ENCODE results near the gene TRIM74.
A peak's percentile ranks its signal among the peaks of the same experiment; 100 is the strongest.
"Not testable (repeated sequence)": the region's sequence is repeated elsewhere in the genome, so short reads cannot be mapped to it uniquely, and the experiment has no call there.

TRIM74 gene

GRCh38 chr7:72954563-72955198, 14.6 kb downstream of the TRIM74 start:
- DNase-seq = not testable (repeated sequence)

DNA sequence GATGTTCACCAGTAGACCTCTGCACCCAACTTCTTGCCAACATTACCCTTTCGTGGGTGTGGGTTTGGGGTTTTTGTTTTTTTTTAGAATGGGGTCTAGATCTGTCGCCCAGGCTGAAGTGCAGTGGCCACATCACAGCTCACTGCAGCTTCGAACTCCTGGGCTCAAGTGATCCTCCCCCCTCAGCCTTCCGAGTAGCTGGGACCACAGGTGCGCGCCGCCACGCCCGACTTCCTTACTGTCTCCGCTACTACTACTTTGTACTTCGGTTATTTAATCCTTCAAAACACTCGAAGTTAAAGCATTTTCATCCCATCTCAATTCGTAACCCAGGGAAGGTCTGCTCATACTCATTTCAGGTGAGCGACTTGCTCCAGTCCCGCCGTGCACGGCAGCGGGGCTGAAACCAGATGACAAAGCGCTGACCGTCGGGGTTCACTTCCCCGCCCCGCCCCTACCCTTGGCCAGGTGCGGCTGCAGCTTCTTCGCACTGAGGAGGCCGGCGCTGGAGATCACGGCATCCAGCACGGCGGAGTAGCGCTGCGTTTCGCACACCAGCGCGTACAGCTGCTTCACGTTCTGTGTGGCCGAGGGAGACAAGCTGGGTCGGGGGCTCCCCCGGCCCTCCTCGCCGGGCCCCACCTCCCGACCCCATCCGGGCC, 15.2 kb downstream of the TRIM74 start:
- DNase-seq = not testable (repeated sequence)

GRCh38 chr7:72950432-72950831, 18.8 kb downstream of the TRIM74 start:
- DNase-seq = not testable (repeated sequence)

DNA sequence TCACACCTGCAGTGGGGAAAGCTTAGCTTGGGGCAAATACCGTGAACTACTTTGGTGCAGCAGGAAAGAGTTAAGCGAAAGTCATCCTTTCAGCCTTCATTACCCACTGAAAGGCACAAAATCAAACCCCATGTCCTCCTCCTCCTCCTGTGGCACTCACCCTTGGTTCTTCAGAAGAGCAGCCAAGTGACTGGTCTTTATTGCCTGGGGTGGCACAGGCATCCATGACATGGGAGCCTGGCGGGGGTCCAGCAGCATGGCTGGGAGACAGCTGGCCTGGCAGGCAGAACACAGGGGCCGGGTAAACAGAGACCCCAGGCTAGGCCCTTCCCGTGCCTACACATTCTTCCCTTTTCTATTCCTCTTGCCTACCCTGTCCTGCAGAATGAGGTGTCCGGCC, 19.6 kb downstream of the TRIM74 start:
- DNase-seq = not testable (repeated sequence)

DNA sequence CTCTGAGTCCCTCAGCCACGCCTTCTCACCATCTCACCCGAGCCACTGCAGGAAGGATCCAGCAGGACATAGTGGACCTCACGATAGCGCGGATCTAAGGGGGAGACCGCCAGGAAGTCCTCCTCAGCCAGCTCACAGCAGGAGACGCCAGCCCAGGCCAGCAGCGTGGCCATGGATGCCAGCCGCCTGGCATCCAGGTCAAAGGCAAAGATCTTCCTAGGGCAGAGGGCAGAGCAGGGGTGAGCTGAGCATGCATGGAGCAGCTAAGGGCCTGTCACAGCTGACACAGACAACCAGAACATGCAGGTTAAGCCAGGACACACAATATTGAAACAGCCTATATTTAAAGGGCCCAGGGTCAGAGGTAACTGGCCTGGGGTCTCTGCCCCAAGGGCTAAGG, 20.0 kb downstream of the TRIM74 start:
- not testable (repeated sequence) for DNase-seq

- DNase-seq = not testable (repeated sequence)
Observed at GRCh38 chr7:72948714-72949113, 20.6 kb downstream of the TRIM74 start.

DNA sequence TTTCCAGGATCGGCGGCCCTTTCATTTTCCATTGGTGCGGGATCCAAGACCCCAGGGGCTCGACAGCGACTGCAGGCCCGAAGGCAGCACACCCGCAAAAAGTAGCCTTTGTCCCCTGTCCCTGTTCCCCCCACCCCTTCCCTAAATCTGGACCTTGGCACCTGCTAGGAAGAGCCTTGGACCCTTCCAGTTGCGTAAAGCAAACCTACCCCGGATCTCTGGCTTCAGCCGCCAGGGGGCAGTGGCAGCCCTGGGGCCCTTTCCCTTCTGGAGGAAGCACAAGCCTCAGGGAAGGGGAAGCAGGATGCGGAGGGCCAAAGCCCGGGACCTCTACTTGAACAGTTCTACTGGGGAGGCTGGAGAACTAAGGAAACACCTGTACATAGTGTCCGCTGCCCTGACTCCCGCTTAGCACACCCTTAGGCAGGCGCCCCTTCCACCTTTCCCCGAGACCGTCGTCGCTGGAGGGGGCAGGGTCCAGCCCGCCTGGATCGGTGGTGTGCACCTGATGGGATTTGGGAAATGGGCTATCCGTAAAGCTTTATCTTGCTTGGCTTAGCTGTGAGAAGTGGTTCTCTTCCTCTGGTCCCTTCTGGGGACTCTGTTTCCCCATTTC, 23.0 kb downstream of the TRIM74 start:
- not testable (repeated sequence) for DNase-seq

DNA sequence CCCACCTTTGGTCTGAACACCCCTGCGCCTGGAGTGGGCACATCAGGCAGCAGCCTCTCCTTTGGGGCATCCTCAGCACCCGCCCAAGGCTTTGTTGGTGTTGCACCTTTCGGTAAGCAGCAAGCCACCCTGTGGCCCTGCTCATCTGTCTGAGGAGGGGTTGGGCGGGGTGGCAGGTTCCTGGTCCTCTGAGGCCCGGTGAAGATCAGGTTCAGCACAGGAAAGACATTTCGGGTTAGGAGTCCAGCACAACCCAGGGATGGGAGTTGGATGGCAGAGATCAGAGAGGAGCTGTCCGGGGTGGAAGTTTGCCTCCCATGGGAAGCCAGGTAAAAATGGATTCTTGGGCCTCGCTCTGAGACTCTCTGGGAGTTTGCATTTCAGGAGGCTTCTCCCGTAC, 23.7 kb downstream of the TRIM74 start:
- DNase-seq = not testable (repeated sequence)

GRCh38 chr7:72944937-72945336, 24.3 kb downstream of the TRIM74 start:
- DNase-seq = not testable (repeated sequence)

GRCh38 chr7:72942956-72943355, 26.3 kb downstream of the TRIM74 start:
- not testable (repeated sequence) for DNase-seq

- not testable (repeated sequence) for DNase-seq
Observed at GRCh38 chr7:72942022-72942705, 27.1 kb downstream of the TRIM74 start.

DNA sequence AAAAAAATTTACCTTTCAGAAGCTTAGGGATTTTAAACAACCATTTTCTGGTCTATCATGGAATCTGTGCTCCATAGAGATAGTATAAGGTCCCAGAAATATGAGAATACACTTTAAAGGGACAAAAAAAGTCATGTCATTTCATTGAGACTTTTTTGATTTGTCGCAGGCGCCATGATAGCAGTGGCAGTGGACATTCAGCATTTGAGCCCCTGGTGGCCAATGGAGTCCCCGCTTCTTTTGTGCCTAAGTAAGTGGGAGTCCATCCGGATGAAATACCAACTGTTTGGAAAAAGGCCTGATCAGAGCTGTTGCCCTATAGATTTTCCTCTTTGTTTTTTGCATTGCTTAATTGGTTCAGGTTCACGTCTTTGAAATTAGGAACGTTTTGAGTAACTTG, 41.0 kb downstream of the TRIM74 start:
- not testable (repeated sequence) for DNase-seq

DNA sequence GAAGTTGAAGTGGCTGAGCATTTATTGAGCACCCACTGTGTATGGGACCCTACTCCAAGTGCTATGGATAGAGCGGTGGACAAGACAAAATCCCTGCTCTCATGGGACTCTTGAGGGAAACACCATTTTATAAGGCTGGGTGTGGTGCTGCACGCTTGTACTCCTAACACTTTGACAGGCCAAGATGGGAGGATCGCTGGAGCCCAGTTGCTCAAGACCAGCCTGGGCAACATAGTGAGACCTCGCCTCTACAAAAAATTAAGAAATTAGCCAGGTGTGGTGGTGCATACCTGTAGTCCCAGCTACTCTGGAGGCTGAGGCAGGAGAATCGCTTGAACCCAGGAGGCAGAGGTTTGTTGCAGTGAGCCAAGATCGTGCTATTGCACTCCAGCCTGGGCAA, 41.5 kb downstream of the TRIM74 start:
- DNase-seq = not testable (repeated sequence)

GRCh38 chr7:72925546-72926120, 43.6 kb downstream of the TRIM74 start:
- no peak for DNase-seq

GRCh38 chr7:72924733-72925545, 44.3 kb downstream of the TRIM74 start, which contains the start of gene POM121:
Gene POM121 (plus strand): TSS chr7:72925095. CDS start chr7:72925122, 27 bp downstream.
- DNase-seq = peak; percentile 80

DNA sequence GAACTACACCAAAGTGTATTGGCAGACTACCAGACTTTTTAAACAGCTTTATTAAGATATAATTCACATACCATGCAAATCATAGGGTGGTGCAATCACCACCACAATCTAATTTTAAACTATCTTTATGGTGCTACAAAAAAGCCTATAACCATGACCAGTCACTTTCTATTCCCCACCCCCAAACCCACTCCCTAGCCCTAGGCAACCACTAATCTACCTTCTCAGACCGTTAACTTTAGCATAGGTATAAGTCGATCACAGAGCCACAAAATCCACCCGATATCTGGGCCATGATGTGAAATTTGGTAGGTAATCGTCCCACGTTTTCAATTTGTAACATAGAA, 44.9 kb downstream of the TRIM74 start:
- DNase-seq = no peak

DNA sequence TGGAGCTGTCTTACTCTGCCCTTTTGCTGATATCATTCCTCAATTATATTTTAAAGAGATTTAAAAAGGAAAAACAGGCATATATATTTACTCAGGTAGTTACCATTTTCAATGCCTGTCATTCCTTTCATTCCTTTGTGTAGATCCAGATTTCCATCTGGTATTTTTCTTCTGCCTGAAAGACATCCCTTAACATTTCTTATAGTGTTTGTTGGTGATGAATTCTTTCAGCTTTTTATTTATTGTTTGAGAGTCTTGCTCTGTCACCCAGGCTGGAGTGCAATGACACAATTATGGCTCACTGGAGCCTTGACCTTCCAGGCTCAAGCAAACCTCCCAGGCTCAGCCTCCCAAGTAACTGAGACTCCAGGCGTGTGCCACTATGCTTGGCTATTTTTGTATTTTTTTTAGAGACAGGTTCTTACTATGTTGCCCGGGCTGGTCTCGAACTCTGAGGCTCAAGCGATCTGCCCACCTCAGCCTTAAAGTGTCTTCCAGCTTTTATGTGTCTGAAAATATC, 50.0 kb downstream of the TRIM74 start:
- DNase-seq = no peak

- DNase-seq = not testable (repeated sequence)
Observed at GRCh38 chr7:72914756-72915525, 54.3 kb downstream of the TRIM74 start.

DNA sequence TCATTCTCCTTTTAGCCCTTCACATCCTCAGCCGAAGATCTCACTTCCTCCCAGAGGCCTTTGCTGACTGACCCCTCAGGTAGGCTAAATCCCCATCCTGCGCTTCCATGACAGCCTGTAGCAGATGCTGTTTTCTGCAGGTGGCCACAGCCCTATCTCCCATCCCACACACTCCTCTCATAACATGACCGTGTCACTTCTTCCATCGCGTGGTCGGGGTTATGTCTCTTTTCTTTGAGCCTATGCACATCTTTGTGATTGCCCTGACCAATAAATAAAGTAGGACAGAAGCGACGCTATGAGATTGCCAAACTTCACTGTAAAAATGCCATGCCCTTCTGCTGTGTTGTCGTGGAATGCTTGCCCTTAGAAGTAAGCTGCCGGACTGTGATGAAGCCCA, 55.5 kb downstream of the TRIM74 start:
- DNase-seq = not testable (repeated sequence)

GRCh38 chr7:72911395-72911794, 57.9 kb downstream of the TRIM74 start:
- DNase-seq = not testable (repeated sequence)
